Measurements from ENCODE around the gene FARP1.

DNA sequence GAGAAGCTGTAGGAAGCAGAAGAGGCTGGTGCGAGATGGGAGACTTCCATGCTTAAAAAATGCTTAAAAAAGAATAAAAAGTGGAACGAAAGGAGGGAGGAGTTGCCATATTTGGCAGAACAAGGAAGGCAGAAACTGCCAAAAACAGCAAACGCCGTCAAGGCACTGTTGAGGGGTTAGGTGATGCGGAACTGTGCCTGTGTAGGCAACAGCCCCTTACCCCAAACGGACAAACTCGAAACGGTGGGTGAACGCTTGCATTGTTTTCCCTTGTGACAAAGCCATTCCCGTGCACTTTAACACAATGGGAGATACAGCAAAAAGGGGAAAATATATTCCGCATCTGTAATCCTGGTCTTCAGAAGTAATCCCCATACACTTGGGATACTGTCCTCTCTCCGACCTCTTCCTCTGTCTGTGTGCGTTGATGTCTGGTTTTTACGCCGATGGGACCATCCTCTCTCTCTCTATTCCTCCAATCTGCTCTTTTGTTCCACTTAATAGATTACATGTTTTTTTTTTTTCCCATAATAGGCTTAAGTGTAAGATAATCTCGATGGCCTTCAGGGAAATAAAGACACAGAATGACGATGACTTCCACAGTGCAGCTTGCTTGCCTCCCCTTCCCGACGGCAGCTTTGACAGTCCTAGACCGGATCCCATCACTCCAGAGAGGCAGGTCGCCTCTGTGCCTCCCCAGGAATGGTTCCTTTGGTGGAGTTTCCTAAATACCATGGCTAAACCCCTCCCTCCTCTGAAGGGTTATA lies 166.9 kb downstream of the FARP1 start:
- TF ChIP-seq, protein P1, sequence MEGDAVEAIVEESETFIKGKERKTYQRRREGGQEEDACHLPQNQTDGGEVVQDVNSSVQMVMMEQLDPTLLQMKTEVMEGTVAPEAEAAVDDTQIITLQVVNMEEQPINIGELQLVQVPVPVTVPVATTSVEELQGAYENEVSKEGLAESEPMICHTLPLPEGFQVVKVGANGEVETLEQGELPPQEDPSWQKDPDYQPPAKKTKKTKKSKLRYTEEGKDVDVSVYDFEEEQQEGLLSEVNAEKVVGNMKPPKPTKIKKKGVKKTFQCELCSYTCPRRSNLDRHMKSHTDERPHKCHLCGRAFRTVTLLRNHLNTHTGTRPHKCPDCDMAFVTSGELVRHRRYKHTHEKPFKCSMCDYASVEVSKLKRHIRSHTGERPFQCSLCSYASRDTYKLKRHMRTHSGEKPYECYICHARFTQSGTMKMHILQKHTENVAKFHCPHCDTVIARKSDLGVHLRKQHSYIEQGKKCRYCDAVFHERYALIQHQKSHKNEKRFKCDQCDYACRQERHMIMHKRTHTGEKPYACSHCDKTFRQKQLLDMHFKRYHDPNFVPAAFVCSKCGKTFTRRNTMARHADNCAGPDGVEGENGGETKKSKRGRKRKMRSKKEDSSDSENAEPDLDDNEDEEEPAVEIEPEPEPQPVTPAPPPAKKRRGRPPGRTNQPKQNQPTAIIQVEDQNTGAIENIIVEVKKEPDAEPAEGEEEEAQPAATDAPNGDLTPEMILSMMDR (IDR thresholded peaks at IDR 0.05) = no peak
- no peak for TF ChIP-seq POLR2A (IDR thresholded peaks at IDR 0.05)

All from gastroesophageal sphincter (tissue), 3 donors.